Retina (tissue), 1 donor: ENCODE data around the gene CAPN3.

ENCODE experiments used
- DNase-seq: peaks from one replicate; pipeline ENCODE4 v3.0.0-alpha.2; 2016

Gene CAPN3

GRCh38 chr15:42401544-42402454 is 42.5 kb downstream of the CAPN3 start:
- no peak for DNase-seq

- no peak for DNase-seq
Observed at GRCh38 chr15:42402455-42403205, 43.3 kb downstream of the CAPN3 start.

GRCh38 chr15:42403389-42403788 is 44.1 kb downstream of the CAPN3 start:
- no peak for DNase-seq

GRCh38 chr15:42404461-42405235 is 45.3 kb downstream of the CAPN3 start:
- no peak for DNase-seq

GRCh38 chr15:42405863-42406482 is 46.7 kb downstream of the CAPN3 start:
- no peak for DNase-seq

- no peak for DNase-seq
Observed at GRCh38 chr15:42408178-42408577, 48.9 kb downstream of the CAPN3 start.

GRCh38 chr15:42409011-42409410 is 49.7 kb downstream of the CAPN3 start:
- no peak for DNase-seq

GRCh38 chr15:42411884-42412283 is 52.6 kb downstream of the CAPN3 start:
- no peak for DNase-seq

- DNase-seq, result no peak
Observed at GRCh38 chr15:42413920-42414319, 54.6 kb downstream of the CAPN3 start.

GRCh38 chr15:42419369-42419768 is 60.1 kb downstream of the CAPN3 start:
- DNase-seq, result no peak

- DNase-seq, result no peak
Observed at GRCh38 chr15:42421376-42421775, 62.1 kb downstream of the CAPN3 start.

GRCh38 chr15:42427429-42428223 is 68.3 kb downstream of the CAPN3 start:
- no peak for DNase-seq

GRCh38 chr15:42444415-42445063 is 85.2 kb downstream of the CAPN3 start:
- no peak for DNase-seq

GRCh38 chr15:42445551-42445950 is 86.2 kb downstream of the CAPN3 start:
- DNase-seq, result no peak

GRCh38 chr15:42447599-42447998 is 88.3 kb downstream of the CAPN3 start:
- no peak for DNase-seq

- no peak for DNase-seq
Observed at GRCh38 chr15:42448281-42448680, 89.0 kb downstream of the CAPN3 start.

GRCh38 chr15:42449770-42450424 is 90.6 kb downstream of the CAPN3 start:
- DNase-seq, result no peak

- no peak for DNase-seq
Observed at GRCh38 chr15:42450425-42450790, 91.1 kb downstream of the CAPN3 start.

- DNase-seq, result no peak
Observed at GRCh38 chr15:42453826-42454225, 94.5 kb downstream of the CAPN3 start.

GRCh38 chr15:42456531-42456930 is 97.2 kb downstream of the CAPN3 start:
- no peak for DNase-seq

GRCh38 chr15:42456971-42457370 is 97.7 kb downstream of the CAPN3 start:
- DNase-seq, result no peak
